SK-N-SH (cell line): ENCODE results near the gene PTGR2. TPM values are rescaled to one million over a fixed set of nuclear protein-coding genes. Genes with fewer than 3 reads are reported as not detected.
"Not testable (repeated sequence)": the region's sequence is repeated elsewhere in the genome, so short reads cannot be mapped to it uniquely, and the experiment has no call there.

Experiments used
- CTCF ChIA-PET: fragments of 300-600, 350-600 bp; formaldehyde crosslinking; extraction: SDS; loops from one replicate; lab custom pipeline; 2021; lab: Yijun Ruan, JAX
- POLR2A ChIA-PET: fragments of 350-600 bp; sonication (Branson Sonifier 250); formaldehyde crosslinking; extraction: SDS; loops from one replicate; lab custom pipeline; 2020; ENCODE audit warnings: antibody characterized with exemption, inconsistent platforms; lab: Yijun Ruan, JAX
- DNase-seq: peaks from one replicate; pipeline ENCODE4 v3.0.0; 2012
- H2AFZ ChIP-seq: fragments of 200-600 bp; sonication (generic); 2 replicates; pipeline ENCODE4 v1.8.1; 2016; ENCODE audit warnings: antibody characterized with exemption, mild to moderate bottlenecking, low read depth
- H3F3A ChIP-seq: fragments of 200-600 bp; sonication (generic); replicated peaks from 2 replicates; pipeline ENCODE3; 2016; ENCODE audit warnings: antibody characterized with exemption, mild to moderate bottlenecking; ENCODE audit not compliant: insufficient read depth
- H3K27ac ChIP-seq, 2 experiments: fragments of 200-500 bp in 1 of 2; fragments of 200-600 bp in 1 of 2; sonication (Bioruptor generic) in 1 of 2; sonication (generic), shearing (Covaris generic) in 1 of 2; 2 replicates each; pipeline versions ENCODE4 v1.5.1 to v1.6.1; 2014 to 2016; ENCODE audit warnings: low read depth in 2 of 2, inconsistent platforms in 1 of 2, low read length in 1 of 2, mild to moderate bottlenecking in 1 of 2, mixed read lengths in 1 of 2
- H3K27me3 ChIP-seq: fragments of 200-600 bp; sonication (generic), shearing (Covaris generic); 2 replicates; pipeline ENCODE4 v1.6.1; 2016; ENCODE audit warnings: mixed run types; ENCODE audit not compliant: insufficient read depth
- H3K36me3 ChIP-seq, 2 experiments: fragments of 200-500 bp in 1 of 2; fragments of 200-600 bp in 1 of 2; sonication (Bioruptor generic) in 1 of 2; sonication (generic) in 1 of 2; replicated peaks in 1 of 2; 2 replicates each; pipeline versions ENCODE3 to v1.5.1; 2014 to 2016; ENCODE audit warnings: low read length in 1 of 2, mild to moderate bottlenecking in 1 of 2; ENCODE audit not compliant: insufficient read depth in 2 of 2, control insufficient read depth in 1 of 2
- H3K4me1 ChIP-seq, 2 experiments: fragments of 200-500 bp in 1 of 2; fragments of 200-600 bp in 1 of 2; sonication (Bioruptor generic) in 1 of 2; sonication (generic), shearing (Covaris generic) in 1 of 2; 2 replicates each; pipeline versions ENCODE4 v1.5.1 to v1.6.1; 2014 to 2016; ENCODE audit warnings: low read depth in 1 of 2, low read length in 1 of 2, mixed run types in 1 of 2; ENCODE audit not compliant: insufficient read depth in 2 of 2, control insufficient read depth in 1 of 2
- H3K4me2 ChIP-seq: fragments of 200-600 bp; sonication (generic), shearing (Covaris generic); 2 replicates; pipeline ENCODE4 v1.6.1; 2017; ENCODE audit warnings: mixed run types
- H3K4me3 ChIP-seq, 2 experiments: fragments of 200-500 bp in 1 of 2; fragments of 200-600 bp in 1 of 2; sonication (Bioruptor generic) in 1 of 2; sonication (generic), shearing (Covaris generic) in 1 of 2; 2 replicates each; pipeline versions ENCODE4 v1.5.1 to v1.8.1; 2014 to 2016; ENCODE audit warnings: low read depth in 2 of 2, inconsistent platforms in 1 of 2, low read length in 1 of 2, mild to moderate bottlenecking in 1 of 2, mixed read lengths in 1 of 2, moderate library complexity in 1 of 2
- H3K79me2 ChIP-seq: fragments of 200-600 bp; sonication (generic); 2 replicates; pipeline ENCODE4 v1.8.1; 2017; ENCODE audit warnings: mild to moderate bottlenecking; ENCODE audit not compliant: insufficient read depth
- H3K9ac ChIP-seq: fragments of 200-600 bp; sonication (generic); 2 replicates; pipeline ENCODE4 v1.6.1; 2017; ENCODE audit warnings: mixed run types
- H3K9me2 ChIP-seq: fragments of 200-600 bp; sonication (generic); 2 replicates; pipeline ENCODE4 v1.6.1; 2017; ENCODE audit warnings: mixed run types
- H3K9me3 ChIP-seq: fragments of 200-600 bp; sonication (generic); 2 replicates; pipeline ENCODE4 v1.6.1; 2017; ENCODE audit warnings: mixed run types, mild to moderate bottlenecking, moderate library complexity
- H4K20me1 ChIP-seq: fragments of 200-600 bp; sonication (generic); 2 replicates; pipeline ENCODE4 v1.6.1; 2017; ENCODE audit warnings: mild to moderate bottlenecking, mixed run types; ENCODE audit not compliant: insufficient read depth
- CTCF ChIP-seq: fragments of 200-600 bp; sonication (generic); IDR thresholded peaks from 2 replicates; pipeline ENCODE4 v1.6.1; 2017; ENCODE audit warnings: antibody characterized with exemption, mild to moderate bottlenecking, moderate library complexity
- FOSL2 ChIP-seq: IDR thresholded peaks from 2 replicates; pipeline ENCODE4 v1.4.0; 2012; ENCODE audit warnings: low read depth, mild to moderate bottlenecking, moderate library complexity, borderline replicate concordance
- FOXJ3 ChIP-seq: sonication (generic); formaldehyde crosslinking; IDR thresholded peaks from 2 replicates; pipeline ENCODE4 v1.5.1; 2020; ENCODE audit warnings: mild to moderate bottlenecking, missing genetic modification reagents
- GABPA ChIP-seq: IDR thresholded peaks from 2 replicates; pipeline ENCODE4 v1.4.0; 2012; ENCODE audit warnings: low read depth, mild to moderate bottlenecking
- RAD21 ChIP-seq: IDR thresholded peaks from 2 replicates; pipeline ENCODE4 v1.6.1; 2012; ENCODE audit warnings: mild to moderate bottlenecking, low read length
- TCF12 ChIP-seq: IDR thresholded peaks from 2 replicates; pipeline ENCODE4 v1.4.0; 2012
- USF2 ChIP-seq: fragments of 150-350 bp; IDR thresholded peaks from 2 replicates; pipeline ENCODE4 v1.6.1; 2017; ENCODE audit warnings: antibody characterized with exemption, low read length, low read depth, borderline replicate concordance
- WGBS: methylation state at CpG from one replicate; pipeline ENCODE4 v1.1.6; 2017; ENCODE audit warnings: low lambda C conversion rate; 5-methylcytosine and 5-hydroxymethylcytosine counted together
- polyA plus RNA-seq, 3 experiments: library from polyadenylated mRNA; depleted of rRNA; stranded (reverse); fragments of >200 nt; gene quantifications; 2 replicates each; pipeline ENCODE4 v1.2.3, GENCODE V29; 2012
- TF ChIP-seq, protein P1 (sequence below): IDR thresholded peaks from 2 replicates; pipeline ENCODE4 v1.6.1; 2012; ENCODE audit warnings: mild to moderate bottlenecking, low read depth, low read length, moderate library complexity

The PTGR2 gene
- polyA plus RNA-seq, 1 of the 3 experiments (the other 2 are of a cell fraction): 7.1 TPM

DNA sequence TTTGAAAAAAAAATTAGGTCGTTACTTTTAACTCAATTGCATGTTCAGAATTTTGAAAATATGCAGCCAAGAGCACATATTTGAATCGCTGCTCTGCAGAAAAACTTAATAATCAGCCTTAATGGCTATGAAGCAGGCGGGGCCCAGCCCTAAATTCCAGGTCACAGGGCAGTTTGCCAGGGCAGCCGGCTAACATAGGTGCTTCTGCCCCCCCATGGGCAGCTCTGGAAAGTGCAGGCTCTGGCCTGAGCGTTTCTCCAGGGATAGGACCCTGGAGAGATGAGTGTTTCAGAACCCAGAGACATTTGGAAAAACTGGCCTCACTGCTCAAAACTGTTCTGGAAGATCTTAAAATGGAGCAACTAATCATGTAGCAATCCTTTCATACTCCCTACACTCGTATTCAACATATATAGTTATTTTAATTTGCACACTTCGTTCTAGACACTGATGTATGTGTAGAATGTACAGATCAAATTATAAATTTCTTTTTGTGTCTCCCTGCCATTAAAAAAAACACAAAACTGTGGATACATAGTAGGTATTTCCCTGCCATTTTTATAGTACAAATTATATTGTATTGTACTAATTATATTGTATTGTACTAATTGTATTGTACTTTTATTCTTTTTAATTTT lies 26.0 kb upstream of the PTGR2 start (continued):
- TF ChIP-seq, protein P1, sequence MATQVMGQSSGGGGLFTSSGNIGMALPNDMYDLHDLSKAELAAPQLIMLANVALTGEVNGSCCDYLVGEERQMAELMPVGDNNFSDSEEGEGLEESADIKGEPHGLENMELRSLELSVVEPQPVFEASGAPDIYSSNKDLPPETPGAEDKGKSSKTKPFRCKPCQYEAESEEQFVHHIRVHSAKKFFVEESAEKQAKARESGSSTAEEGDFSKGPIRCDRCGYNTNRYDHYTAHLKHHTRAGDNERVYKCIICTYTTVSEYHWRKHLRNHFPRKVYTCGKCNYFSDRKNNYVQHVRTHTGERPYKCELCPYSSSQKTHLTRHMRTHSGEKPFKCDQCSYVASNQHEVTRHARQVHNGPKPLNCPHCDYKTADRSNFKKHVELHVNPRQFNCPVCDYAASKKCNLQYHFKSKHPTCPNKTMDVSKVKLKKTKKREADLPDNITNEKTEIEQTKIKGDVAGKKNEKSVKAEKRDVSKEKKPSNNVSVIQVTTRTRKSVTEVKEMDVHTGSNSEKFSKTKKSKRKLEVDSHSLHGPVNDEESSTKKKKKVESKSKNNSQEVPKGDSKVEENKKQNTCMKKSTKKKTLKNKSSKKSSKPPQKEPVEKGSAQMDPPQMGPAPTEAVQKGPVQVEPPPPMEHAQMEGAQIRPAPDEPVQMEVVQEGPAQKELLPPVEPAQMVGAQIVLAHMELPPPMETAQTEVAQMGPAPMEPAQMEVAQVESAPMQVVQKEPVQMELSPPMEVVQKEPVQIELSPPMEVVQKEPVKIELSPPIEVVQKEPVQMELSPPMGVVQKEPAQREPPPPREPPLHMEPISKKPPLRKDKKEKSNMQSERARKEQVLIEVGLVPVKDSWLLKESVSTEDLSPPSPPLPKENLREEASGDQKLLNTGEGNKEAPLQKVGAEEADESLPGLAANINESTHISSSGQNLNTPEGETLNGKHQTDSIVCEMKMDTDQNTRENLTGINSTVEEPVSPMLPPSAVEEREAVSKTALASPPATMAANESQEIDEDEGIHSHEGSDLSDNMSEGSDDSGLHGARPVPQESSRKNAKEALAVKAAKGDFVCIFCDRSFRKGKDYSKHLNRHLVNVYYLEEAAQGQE: no peak
- TF ChIP-seq TCF12 (no peak), FOXJ3 (CRISPR knock-in tag) (no peak), USF2 (no peak), GABPA (no peak), FOSL2 (no peak)
- TF ChIP-seq, all 33 proteins: peak for 7

DNA sequence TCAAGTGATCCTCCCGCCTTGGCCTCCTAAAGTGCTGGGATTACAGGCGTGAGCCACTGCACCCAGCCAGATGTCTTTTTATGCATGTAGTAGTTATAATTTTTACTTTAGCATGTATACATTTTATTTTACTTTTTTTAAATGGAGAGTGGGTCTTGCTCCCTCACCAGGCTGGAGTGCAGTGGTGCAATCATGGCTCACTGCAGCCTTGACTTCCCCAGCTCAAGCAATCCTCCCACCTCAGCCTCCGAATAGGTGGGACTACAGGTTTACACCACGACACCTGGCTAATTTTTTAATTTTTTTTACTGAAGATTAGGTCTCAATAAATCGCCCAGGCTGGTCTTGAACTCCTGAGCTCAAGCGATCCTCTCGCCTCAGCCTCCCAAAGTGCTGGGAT lies 24.4 kb upstream of the PTGR2 start:
- H3K4me1 ChIP-seq, H4K20me1 ChIP-seq, H3K4me2 ChIP-seq, H3K9me2 ChIP-seq, H3F3A ChIP-seq, H3K9me3 ChIP-seq, H3K27ac ChIP-seq, H3K79me2 ChIP-seq, H3K36me3 ChIP-seq, POLR2A ChIA-PET, H3K4me3 ChIP-seq, H2AFZ ChIP-seq, H3K27me3 ChIP-seq, DNase-seq, H3K9ac ChIP-seq: not testable (repeated sequence)
- CTCF ChIA-PET: interaction anchor here (0.6 to 5.7 kb wide), 9 partner anchors 25 to 107 kb away, joined by 3 to 70 read pairs (median 4); partner anchors contain the start of gene PTGR2
- TF ChIP-seq CTCF (peak; percentile 51), RAD21 (peak; percentile 31)
- WGBS: 83% methylated on average over 7 of the region's 7 CpGs
